Stimulated activated CD8-positive, alpha-beta memory T cell treated with anti-CD3 and anti-CD28 coated beads, Interleukin-12 subunit alpha, Interleukin-12 subunit beta, amount 100 ng/mL, for 24 hours (primary cell): Measurements from ENCODE around the gene DOHH.
"Not testable (repeated sequence)": the region's sequence is repeated elsewhere in the genome, so short reads cannot be mapped to it uniquely, and the experiment has no call there.

Experiments used
- DNase-seq: peaks from one replicate; pipeline ENCODE4 v3.0.0-alpha.2; 2020; ENCODE audit errors: extremely low read depth

Gene DOHH

GRCh38 chr19:3459089-3459881 lies 41.2 kb downstream of the DOHH start:
- no peak for DNase-seq

DNA sequence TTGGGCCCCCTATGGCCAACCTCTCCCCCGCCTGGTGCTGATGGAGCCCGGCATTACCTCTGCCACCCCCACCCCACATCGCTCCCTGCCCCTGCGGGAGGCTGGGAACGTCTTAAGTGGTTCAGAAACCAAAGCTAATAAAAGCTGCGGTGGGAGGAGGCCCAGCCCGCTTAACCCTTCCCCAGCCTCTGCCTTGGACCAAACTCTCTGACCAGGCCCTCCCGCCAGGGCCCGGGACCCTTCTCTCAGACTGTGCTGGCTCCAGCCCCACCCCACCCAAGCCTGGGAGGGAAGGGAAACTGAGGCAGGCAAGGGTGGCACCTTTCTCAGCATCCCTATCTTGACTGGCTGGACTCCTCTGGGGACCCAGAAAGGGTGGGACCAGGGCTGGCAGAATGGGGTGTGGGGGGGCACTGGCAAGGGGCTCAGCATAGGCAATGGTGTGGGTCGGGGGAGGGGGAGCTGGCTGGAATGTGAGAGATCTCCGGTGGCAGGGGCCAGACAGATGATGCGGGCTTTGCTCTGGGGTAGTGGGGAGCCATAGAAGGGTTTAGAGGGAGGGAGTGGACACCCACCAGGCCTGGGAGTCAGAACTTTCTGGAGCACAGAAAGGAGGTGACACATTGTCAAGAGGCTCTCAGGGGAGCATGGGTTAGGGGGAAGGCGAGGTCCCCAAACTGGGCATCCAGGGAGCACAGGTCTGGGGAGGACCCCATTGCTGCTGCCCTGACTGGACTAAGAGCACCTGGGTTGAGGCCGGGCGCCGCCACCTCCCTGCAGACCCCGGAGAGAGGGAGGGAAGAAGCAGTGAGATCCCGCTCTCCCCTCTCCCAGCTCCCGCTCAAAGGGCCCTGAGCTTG lies 42.0 kb downstream of the DOHH start:
- no peak for DNase-seq

DNA sequence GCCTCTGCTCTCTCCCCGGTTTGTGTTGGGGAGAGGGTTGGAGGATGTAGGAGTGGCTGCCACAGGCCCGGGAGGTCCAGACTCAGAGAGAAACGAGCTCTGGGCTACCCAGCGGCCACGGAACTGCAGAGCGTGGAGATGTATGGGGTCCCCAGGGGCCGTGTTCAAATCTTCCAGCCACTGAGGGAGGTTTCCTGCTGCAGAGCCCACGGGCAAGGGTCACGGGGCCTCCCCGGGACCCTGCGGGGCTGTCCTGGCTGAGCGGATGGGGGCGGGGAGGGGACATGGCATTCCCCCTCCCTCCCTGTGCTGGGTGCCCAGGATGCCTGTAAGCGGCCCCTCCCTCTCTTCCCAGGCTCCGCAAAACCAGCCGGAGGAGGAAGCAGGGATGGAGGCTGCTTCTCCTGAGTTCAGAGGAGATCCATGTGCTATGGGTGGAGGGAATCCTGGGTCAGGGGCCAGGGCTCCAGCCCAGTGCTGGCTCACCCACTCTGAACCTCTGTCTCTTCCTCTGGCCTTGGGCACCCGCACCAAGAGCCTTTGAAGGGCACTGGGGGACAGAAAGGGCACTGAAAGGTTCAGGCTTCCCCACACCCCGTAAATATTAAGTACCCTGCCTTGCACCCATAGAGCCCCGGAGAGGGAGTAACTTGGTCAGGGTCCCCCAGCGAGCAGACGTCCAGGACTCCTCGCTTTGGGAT lies 42.8 kb downstream of the DOHH start:
- DNase-seq = no peak

DNA sequence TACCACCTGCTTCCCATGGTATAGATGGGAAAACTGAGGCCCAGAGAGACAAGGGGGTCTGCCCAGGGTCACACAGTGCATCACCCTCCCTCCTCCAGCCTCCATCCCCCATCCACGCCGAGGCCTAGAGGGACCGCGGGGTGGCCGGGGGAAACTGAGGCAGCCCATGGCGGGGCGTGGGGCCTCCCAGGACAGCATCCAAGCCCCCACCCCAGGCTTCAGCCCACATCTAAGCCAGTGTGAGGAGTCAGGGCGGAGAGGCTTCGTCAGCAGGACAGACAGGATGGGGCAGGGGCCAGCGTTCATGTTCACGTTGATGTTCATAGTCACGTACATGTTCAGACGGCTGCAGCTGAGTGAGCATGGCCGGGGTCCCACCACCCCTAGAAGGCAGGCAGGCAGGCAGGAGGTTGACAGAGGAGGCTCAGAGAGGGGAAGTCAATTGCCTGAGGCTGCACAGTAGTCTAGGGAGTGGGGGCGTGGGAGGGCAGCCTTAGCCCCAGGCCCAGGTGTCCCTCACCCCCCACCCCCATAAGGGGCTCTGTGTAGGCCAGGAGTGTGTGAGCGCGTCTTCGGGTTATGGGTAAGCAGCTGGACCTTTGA lies 43.4 kb downstream of the DOHH start:
- DNase-seq = no peak

DNA sequence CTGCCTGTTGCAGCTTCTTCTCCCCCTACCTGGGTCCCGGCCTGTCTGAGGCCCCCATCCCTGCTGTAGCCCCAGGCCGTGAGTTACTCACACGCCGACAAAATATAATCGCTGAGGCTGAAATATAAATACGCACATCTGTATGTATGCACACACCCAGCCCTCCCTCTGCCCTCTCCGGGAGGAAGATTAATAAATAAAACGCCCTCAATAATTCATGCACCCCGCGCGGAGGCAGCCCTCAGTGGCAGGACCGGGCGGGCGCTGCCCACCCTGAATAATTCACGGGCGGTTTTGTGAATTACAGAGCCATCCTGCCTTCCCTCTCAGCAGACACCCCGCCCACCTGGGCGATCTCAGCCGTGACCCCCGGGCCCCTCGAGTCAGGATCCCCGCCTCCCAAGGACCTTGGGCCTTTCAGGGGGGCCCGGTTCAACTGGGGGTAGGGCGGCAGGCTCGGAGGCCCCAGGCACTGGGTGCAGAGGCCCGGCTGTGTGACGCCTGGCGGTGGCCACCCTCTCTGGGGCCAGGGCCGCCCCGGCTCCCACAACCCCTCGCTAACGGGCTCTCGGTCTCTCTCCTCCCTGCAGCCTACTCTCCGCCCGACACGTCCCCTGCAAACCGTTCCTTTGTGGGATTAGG lies 44.4 kb downstream of the DOHH start:
- no peak for DNase-seq

DNA sequence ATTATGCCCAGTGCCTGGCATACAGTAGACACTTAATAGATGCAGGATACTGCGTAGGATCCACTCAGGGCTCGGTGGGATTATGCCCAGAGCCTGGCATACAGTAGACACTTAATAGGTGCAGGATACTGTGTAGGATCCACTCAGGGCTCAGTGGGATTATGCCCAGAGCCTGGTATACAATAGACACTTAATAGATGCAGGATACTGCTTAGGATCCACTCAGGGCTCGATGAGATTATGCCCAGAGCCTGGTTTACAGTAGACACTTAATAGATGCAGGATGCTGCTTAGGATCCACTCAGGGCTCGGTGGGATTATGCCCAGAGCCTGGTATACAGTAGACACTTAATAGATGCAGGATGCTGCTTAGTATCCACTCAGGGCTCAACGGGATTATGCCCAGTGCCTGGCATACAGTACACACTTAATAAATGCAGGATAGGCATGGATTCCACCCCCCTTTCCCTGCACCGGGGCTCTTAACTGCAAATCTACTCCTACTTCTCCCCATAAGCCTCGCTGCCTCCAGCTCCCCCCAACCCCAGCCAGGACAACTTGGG lies 45.0 kb downstream of the DOHH start:
- no peak for DNase-seq

DNA sequence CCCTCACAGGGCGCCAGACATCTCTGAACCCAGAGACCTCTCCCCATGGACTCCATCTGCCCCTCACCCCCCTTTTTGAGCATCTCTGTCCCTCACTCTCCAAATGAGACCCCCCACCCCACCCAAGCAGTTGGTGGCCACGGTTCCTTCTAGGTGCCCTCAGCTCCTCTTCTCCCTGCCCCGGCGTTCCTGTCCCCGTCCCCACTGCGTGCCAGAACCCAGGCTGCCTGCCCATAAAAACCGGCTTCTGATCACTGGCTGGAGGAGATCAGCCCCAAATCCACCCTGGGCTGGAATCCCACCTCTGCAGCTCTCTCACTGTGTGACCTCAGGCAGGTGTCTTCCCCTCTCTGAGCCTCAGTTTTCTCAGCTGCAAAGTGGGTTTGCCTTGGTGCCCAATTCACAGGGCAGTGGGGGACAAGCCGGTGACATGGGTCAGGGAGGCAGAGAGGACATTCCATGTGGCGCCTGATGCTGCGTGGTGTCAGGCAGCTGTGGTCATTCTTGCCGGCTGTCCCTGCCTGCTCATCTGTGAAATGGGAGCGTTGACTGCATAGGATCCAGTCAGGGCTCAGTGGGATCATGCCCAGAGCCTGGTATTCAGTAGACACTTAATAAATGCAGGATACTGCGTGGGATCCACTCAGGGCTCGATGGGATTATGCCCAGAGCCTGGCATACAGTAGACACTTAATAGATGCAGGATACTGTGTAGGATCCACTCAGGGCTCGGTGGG lies 45.6 kb downstream of the DOHH start:
- DNase-seq = no peak

DNA sequence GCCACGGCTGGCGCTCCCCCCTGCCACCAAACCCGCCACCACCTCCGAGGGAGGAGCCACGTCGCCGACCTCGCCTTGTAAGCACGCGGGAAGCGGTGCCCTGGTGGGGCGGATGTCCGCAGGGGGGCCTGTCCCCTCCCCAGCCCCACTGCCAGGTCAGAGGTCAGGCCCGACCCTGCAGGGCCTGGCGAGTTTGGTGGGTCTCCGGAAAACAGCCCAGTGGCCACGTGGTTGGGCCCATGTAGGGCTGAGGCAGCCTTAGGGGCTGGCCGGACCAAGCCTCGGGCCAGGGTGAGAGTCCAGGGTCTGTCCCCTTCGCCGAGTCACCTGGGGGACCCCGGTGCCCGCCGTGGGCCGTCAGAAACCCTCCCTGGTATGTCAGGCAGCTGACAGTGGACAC lies 46.6 kb downstream of the DOHH start:
- no peak for DNase-seq

DNA sequence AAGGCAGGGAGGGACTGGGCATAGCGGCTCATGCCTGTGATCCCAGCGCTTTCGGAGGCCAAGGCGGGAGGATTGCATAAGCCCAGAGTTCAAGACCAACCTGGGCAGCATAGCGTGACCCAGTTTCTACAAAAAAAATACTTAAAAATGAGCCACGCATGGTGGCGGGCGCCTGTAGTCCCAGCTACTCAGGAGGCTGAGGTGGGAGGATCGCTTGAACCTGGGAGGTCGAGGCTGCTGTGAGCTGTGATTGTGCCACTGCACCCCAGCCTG lies 47.6 kb downstream of the DOHH start:
- not testable (repeated sequence) for DNase-seq

DNA sequence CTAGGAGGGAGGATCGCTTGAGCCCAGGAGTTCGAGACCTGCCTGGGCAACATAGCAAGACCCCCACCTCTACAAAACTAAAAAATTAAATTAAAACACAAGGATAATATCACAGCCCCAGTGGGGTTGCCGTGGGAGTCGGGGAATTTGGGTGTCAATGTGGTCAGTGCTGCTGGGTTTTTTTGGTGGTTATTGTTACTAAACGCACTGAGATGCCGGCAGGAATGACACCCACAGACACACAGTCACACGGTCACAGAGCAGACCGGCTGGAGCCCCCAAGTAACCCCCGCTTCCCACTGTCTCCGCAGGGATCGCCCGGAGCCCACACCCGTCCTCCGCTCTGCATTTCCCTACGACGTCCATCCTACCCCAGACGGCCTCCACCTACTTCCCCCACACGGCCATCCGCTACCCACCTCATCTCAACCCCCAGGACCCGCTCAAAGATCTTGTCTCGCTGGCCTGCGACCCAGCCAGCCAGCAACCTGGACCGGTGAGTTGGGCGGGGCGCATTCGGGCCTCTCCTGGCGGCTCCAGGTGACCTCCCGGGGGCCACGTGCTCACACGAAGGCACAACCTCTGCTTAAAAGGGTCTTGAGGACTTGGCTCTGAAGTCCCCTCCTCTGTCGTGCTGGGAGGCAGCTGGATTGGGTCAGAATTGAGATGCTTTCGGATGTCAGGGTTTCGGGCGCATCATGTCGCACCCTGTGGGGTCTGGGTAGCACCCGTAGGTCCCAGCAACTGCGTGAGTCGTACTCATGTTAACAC lies 48.1 kb downstream of the DOHH start:
- DNase-seq = no peak

DNA sequence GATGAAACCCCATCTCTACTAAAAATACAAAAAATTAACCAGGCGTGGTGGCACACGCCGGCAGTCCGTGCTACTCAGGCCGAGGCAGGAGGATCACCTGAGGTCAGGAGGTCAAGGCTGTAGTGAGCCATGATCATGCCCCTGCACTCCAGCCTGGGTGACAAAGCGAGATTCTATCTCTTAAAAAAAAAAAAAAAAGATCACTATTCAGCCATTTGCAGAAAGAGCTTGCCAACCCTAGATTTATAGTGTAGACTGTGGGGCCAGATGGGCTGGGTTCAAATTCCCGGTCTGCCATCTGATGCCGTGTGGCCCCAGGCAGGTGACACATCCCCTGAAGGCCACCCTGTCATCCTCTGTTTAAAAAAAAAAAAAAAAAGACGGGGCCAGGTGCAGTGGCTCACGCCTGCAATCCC lies 49.0 kb downstream of the DOHH start:
- DNase-seq = no peak

DNA sequence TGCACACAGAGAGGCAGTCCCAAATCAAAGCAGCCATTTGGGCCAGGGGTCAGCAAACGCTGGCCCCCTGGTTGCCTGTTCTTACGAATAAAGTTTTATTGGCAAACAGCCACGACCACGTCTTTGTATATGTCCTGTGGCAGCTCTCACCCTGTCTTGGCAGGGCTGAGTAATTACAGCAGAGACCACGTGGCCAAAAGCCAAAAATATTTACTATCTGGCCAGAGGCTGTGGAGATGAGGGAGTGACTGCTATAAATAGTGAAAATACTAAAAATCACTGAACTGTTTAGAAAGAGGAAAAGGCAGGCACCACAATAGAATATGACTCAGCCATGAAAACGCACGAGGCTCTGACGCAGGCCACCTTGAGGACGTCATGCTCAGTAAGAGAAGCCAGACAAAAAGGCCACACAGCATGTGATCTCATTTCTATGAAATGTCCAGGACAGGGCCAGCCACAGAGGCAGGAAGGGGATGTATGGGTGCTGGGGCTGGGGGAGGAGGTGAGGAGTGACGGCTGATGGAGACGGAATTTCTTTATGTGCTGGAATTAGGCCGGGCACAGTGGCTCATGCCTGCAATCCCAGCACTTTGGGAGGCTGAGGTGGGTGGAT lies 49.6 kb downstream of the DOHH start:
- DNase-seq = no peak

- DNase-seq = no peak
These were observed 51.7 kb downstream of the DOHH start for GRCh38 chr19:3448616-3449334.

- not testable (repeated sequence) for DNase-seq
These were observed 53.8 kb downstream of the DOHH start for GRCh38 chr19:3446657-3447056.

DNA sequence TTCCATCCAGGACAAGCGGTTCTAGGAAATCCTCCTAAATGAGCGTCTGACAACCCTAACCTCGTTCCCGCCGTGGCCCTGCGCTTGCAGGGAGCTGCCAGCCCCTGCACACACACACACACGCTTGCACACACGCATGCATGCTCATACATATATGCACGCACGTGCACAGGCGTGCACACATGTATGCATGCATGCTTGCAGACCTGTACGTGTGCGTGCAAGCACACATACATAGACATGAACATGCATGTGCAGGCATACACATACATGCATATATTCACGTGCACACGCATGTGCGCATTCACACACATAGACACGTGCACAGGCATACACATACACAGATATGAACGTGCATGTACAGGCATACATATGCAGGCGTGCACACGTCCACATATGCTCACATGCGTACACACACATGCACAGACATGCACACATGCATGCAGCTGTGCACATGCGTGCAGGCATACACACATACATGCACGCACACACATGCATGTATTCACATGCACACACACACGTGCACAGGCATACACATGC lies 55.7 kb downstream of the DOHH start:
- DNase-seq = no peak

DNA sequence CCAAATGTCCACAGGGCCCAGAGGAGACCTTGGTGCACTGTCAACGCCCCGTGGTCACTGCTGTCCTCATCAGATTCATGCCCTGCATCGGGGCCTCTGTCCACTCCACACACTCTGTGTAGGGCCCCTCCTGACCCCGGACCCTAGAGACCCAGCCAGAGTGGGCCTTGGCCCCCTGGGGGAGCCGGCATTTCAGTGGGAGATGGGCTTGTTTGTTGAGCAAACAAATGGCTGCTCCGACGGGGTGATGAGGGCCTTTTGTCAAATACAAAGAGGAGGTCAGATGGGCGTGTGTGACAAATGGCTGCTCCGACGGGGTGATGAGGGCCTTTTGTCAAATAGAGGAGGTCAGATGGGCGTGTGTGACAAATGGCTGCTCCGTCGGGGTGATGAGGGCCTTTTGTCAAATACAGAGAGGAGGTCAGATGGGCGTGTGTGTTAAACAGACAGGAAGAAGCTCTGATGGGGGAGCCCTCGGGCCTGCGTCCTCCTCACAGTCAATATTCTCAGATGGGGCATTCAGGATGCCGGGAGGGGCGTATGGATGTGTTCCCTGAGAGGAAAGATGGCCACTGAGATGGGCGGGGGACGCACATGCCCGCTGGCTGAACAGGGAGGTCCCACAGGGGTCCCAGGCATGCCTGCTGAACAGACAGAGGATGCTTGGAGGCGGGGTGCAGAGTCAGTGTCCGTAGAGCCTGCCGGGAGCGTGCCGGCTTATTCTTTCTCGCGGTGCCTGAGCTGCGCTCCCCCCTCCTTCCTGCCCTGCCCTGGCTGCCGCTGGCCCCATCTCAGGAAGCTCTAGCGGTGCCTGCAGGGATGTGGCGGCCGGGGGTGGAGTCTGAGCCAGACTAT lies 56.4 kb downstream of the DOHH start:
- DNase-seq = no peak

DNA sequence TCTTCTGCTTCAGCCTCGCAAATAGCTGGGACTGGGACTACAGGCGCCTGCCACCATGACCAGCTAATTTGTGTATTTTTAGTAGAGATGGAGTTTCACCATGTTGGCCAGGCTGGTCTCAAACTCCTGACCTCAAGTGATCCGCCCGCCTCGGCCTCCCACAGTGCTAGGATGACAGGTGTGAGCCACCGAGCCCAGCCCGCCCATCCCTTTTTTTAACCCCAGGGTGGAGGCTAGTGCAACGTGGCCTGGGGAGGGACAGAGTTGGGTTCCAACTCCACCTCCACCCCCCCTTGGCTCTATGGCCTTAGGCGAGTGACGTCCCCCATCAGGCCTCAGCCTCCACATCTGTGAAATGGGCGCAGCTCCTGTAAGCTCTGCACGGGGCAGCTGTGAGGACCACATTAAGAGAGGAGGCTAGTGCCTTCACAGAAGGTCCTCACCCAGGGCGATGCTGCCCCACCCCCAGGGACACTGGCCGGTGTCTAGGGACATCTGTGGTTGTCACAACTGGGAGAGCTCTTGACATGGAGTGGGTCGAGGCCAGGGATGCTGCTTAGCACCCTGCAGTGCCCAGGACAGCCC lies 57.9 kb downstream of the DOHH start:
- no peak for DNase-seq
